GM19438 (cell line): ENCODE data around the gene RCC1.
"Not testable (repeated sequence)": the region's sequence is repeated elsewhere in the genome, so short reads cannot be mapped to it uniquely, and the experiment has no call there.

Experiments used
- ATAC-seq: cut with Tn5 transposase; IDR thresholded peaks from one replicate; pipeline ENCODE4 v1.9.1; 2021; ENCODE audit warnings: low read depth; ENCODE audit not compliant: unreplicated experiment

The RCC1 gene

GRCh38 chr1:28505406-28506187, at the start of gene RCC1:
Gene RCC1 (plus strand): TSS chr1:28506043. CDS start chr1:28529867, 23,824 bp downstream.
- ATAC-seq: peak; percentile 64

- ATAC-seq: no peak
Measured at GRCh38 chr1:28456078-28456477, 49.8 kb upstream of the RCC1 start.

GRCh38 chr1:28457678-28458077, 48.2 kb upstream of the RCC1 start:
- ATAC-seq: no peak

GRCh38 chr1:28458237-28459228, 47.3 kb upstream of the RCC1 start:
- ATAC-seq: no peak

- no peak for ATAC-seq
Measured at GRCh38 chr1:28466226-28466778, 39.5 kb upstream of the RCC1 start.

GRCh38 chr1:28470146-28470545, 35.7 kb upstream of the RCC1 start:
- ATAC-seq: no peak

- ATAC-seq: not testable (repeated sequence)
Measured at GRCh38 chr1:28479497-28479896, 26.3 kb upstream of the RCC1 start.

GRCh38 chr1:28480308-28480707, 25.5 kb upstream of the RCC1 start:
- no peak for ATAC-seq

GRCh38 chr1:28482138-28482537, 23.7 kb upstream of the RCC1 start:
- ATAC-seq: no peak

- no peak for ATAC-seq
Measured at GRCh38 chr1:28482702-28483101, 23.1 kb upstream of the RCC1 start.

- ATAC-seq: no peak
Measured at GRCh38 chr1:28494737-28495136, 11.1 kb upstream of the RCC1 start.

- no peak for ATAC-seq
Measured at GRCh38 chr1:28499553-28499952, 6.3 kb upstream of the RCC1 start.

GRCh38 chr1:28501925-28502324, 3.9 kb upstream of the RCC1 start:
- ATAC-seq: no peak

GRCh38 chr1:28503117-28503516, 2.7 kb upstream of the RCC1 start:
- ATAC-seq: no peak

- ATAC-seq: no peak
Measured at GRCh38 chr1:28506907-28507246, 1.0 kb downstream of the RCC1 start.

- no peak for ATAC-seq
Measured at GRCh38 chr1:28507247-28507645, 1.4 kb downstream of the RCC1 start.

- ATAC-seq: no peak
Measured at GRCh38 chr1:28507646-28508434, 2.0 kb downstream of the RCC1 start.

- ATAC-seq: no peak
Measured at GRCh38 chr1:28508435-28508754, 2.6 kb downstream of the RCC1 start.

GRCh38 chr1:28509705-28510272, 3.9 kb downstream of the RCC1 start:
- ATAC-seq: no peak

- no peak for ATAC-seq
Measured at GRCh38 chr1:28510273-28510969, 4.6 kb downstream of the RCC1 start.
